ENCODE measurements around the gene SUPT5H.
A peak's percentile ranks its signal among the peaks of the same experiment; 100 is the strongest.

The SUPT5H gene

GRCh38 chr19:39405958-39406655, 39.3 kb upstream of the SUPT5H start:
- DNase-seq = peak; percentile 67 to 83
- TF ChIP-seq POLR2A (IDR thresholded peaks at IDR 0.05; ENCODE audit: low read length) (no peak), GATA1 (IDR thresholded peaks at IDR 0.05; ENCODE audit: low read depth, low read length) (no peak)

GRCh38 chr19:39406656-39407409, 38.5 kb upstream of the SUPT5H start, which contains the start of gene ZFP36:
Gene ZFP36, plus strand, starts transcription at chr19:39406847. Its CDS starts 58 bp downstream, at chr19:39406905.
- peak; percentile 77 to 87 for DNase-seq

DNA sequence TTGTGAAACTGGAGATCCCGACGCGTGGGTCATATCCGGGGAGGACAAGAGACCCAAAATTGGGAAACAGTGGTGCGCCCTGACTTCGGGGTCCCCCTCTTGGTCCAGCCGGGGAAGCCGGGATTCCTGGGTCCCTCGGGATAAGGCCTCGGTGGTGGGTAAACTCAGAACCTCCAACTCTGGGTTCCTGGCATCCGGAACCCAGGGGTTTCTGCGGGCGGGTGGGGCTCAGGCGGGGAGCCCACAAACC, 38.0 kb upstream of the SUPT5H start:
- peak; percentile 78 for TF ChIP-seq POLR2A (IDR thresholded peaks at IDR 0.05; ENCODE audit: low read length)
- TF ChIP-seq GATA1 (IDR thresholded peaks at IDR 0.05; ENCODE audit: low read depth, low read length) = no peak
- DNase-seq = no peak

More at GRCh38 chr19:39406656-39407409, 38.5 kb upstream of the SUPT5H start, which contains the start of gene ZFP36:
- TF ChIP-seq POLR2A (IDR thresholded peaks at IDR 0.05; ENCODE audit: low read length) (peak; percentile 96), GATA1 (IDR thresholded peaks at IDR 0.05; ENCODE audit: low read depth, low read length) (no peak)

DNA sequence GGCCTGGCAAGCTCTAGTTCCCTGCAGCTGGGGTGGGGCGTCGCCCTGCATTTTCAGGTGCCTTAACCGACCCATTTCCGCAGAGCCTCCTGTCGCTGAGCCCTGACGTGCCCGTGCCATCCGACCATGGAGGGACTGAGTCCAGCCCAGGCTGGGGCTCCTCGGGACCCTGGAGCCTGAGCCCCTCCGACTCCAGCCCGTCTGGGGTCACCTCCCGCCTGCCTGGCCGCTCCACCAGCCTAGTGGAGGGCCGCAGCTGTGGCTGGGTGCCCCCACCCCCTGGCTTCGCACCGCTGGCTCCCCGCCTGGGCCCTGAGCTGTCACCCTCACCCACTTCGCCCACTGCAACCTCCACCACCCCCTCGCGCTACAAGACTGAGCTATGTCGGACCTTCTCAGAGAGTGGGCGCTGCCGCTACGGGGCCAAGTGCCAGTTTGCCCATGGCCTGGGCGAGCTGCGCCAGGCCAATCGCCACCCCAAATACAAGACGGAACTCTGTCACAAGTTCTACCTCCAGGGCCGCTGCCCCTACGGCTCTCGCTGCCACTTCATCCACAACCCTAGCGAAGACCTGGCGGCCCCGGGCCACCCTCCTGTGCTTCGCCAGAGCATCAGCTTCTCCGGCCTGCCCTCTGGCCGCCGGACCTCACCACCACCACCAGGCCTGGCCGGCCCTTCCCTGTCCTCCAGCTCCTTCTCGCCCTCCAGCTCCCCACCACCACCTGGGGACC, 37.6 kb upstream of the SUPT5H start:
- peak; percentile 57 to 70 for DNase-seq
- TF ChIP-seq GATA1 (IDR thresholded peaks at IDR 0.05; ENCODE audit: low read depth, low read length) = no peak
- peak; percentile 75 for TF ChIP-seq POLR2A (IDR thresholded peaks at IDR 0.05; ENCODE audit: low read length)

DNA sequence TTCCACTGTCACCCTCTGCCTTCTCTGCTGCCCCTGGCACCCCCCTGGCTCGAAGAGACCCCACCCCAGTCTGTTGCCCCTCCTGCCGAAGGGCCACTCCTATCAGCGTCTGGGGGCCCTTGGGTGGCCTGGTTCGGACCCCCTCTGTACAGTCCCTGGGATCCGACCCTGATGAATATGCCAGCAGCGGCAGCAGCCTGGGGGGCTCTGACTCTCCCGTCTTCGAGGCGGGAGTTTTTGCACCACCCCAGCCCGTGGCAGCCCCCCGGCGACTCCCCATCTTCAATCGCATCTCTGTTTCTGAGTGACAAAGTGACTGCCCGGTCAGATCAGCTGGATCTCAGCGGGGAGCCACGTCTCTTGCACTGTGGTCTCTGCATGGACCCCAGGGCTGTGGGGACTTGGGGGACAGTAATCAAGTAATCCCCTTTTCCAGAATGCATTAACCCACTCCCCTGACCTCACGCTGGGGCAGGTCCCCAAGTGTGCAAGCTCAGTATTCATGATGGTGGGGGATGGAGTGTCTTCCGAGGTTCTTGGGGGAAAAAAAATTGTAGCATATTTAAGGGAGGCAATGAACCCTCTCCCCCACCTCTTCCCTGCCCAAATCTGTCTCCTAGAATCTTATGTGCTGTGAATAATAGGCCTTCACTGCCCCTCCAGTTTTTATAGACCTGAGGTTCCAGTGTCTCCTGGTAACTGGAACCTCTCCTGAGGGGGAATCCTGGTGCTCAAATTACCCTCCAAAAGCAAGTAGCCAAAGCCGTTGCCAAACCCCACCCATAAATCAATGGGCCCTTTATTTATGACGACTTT, 36.8 kb upstream of the SUPT5H start:
- DNase-seq = no peak
- TF ChIP-seq POLR2A (IDR thresholded peaks at IDR 0.05; ENCODE audit: low read length) (peak; percentile 87), GATA1 (IDR thresholded peaks at IDR 0.05; ENCODE audit: low read depth, low read length) (no peak)

- peak; percentile 95 for TF ChIP-seq POLR2A (IDR thresholded peaks at IDR 0.05; ENCODE audit: low read length)
- TF ChIP-seq GATA1 (IDR thresholded peaks at IDR 0.05; ENCODE audit: low read depth, low read length) = no peak
- DNase-seq = peak; percentile 67 to 83
Observed at GRCh38 chr19:39409208-39410016, 36.0 kb upstream of the SUPT5H start.

GRCh38 chr19:39410017-39410830, 35.2 kb upstream of the SUPT5H start:
- no peak for TF ChIP-seq GATA1 (IDR thresholded peaks at IDR 0.05; ENCODE audit: low read depth, low read length)
- TF ChIP-seq POLR2A (IDR thresholded peaks at IDR 0.05; ENCODE audit: low read length) = peak; percentile 86
- DNase-seq = peak; percentile 57 to 73

DNA sequence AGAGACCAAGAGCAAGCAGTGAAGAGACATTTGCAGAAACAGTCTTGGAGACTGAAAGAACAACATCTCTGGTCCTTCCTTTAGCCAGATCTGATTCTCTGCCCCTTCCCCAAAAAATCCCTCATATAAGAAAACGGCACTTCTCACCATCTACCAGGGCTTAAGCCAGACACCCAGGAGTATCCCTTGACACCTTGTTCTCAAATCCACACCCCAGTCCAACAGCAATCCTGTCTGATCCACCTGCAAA, 34.6 kb upstream of the SUPT5H start:
- DNase-seq = no peak
- TF ChIP-seq POLR2A (IDR thresholded peaks at IDR 0.05; ENCODE audit: low read length) (no peak), GATA1 (IDR thresholded peaks at IDR 0.05; ENCODE audit: low read depth, low read length) (no peak)

- DNase-seq = peak in 1 of 2 experiments; percentile 66
- no peak for TF ChIP-seq POLR2A (IDR thresholded peaks at IDR 0.05; ENCODE audit: low read length)
- no peak for TF ChIP-seq GATA1 (IDR thresholded peaks at IDR 0.05; ENCODE audit: low read depth, low read length)
Observed at GRCh38 chr19:39411081-39411831, 34.1 kb upstream of the SUPT5H start.

DNA sequence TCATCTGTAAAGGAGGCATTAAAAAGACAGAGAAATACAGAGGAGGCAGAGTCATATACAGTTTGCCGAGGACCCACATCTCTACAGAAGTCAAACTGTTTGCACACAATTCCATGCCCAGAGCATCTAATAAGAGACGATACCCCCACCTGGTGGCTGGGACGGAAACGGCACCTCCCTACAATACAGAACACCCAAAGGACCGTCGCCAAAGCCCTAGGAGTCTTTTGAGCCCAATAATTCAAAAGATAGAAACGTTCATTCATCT, 33.6 kb upstream of the SUPT5H start:
- no peak for TF ChIP-seq GATA1 (IDR thresholded peaks at IDR 0.05; ENCODE audit: low read depth, low read length)
- TF ChIP-seq POLR2A (IDR thresholded peaks at IDR 0.05; ENCODE audit: low read length) = no peak
- DNase-seq = peak; percentile 91 to 96

DNA sequence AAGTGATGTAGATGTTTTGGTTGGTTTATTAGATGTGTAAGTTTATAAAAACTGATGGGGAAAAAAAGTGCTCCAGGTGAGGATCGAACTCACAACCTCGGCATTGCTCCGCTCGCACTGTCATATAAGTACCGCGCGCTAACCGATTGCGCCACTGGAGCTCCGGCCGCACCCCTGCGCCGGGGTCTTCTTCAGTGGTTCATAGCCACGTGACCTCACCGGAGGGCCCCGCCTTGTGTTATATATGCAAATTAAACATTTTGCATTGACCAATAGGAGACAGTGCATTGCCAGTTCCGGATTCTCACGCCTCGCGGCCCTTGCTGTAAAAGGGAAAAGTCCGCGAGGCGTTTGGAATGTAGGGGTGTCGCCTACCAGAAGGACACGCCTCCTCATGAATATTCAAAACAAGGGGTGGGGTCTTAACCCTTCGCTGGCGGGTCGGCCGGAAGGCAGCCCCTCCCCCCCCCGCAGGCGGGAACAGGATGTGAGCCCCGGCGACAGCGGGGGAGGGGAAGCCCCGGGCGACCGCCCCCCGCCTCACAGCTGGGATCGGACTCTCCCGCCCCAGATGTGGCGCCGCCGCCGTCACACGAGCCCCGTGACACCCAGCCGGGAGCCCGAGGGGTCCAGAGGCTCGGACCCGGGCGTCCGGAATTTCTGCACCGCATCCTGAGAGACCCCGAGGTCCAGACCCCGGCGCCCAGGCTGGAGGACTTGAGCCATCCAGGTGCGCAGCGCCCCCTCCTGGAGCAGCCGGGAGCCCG, 33.1 kb upstream of the SUPT5H start, which contains the start of gene PLEKHG2:
Gene PLEKHG2 (plus strand): TSS at position 570 of the 767 bp plus-strand sequence. CDS start 1,418 bp downstream, outside the sequence.
- TF ChIP-seq POLR2A (IDR thresholded peaks at IDR 0.05; ENCODE audit: low read length) (peak; percentile 85), GATA1 (IDR thresholded peaks at IDR 0.05; ENCODE audit: low read depth, low read length) (no peak)
- peak; percentile 97 for DNase-seq

All from erythroblast (primary cell).